NCI-H1417 treated with DMSO at 0.1 percent for 48 hours (cell line): Measurements from ENCODE around the gene CTIF.
"Not testable (repeated sequence)": the region's sequence is repeated elsewhere in the genome, so short reads cannot be mapped to it uniquely, and the experiment has no call there.

Experiments
- DNase-seq: peaks from one replicate; lab custom pipeline; 2025; lab: John Stamatoyannopoulos, UW

The CTIF gene

DNA sequence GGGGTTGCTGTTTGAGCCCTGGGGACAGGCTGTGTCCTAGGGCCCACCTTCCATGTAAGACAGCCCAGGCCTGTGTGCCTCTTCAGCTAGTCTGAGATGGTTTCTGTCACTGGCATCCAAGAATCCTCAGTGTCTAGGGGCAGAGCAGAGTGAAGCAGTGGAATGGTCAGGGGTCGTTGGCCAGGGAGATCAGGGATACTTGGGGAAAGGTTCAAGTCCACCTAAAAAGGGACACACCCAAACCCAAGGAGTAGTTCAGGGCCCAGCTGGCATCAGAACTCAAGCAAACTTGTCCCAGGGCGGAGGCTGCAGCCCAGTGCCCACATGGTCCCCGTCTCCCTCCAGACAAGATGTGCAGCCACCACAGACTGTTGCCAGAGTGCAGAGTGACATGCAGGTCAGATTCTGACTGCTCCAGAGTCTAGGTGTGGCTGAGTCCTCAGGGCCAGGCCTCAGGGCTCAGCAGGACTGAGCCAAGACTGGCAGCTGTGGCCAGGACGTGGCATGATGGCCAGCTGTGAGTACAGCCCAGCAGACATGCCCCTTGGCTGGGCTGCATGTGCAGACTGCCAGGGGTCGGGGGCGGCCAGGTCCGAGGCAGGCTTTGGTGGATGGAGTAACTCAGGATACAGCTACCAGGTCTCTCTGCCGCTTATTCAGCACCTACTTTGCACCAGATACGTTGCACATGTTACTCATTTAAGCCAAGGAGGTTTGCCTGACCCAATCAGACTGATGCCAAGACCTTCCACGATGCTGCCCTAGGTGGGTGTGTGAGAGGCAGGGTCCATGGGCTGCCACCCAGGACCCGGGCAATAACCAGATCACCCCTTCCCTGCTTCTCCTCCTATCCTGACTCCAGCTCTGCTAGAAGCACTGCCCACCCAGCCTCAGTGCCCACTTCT, 265.4 kb downstream of the CTIF start:
- no peak for DNase-seq

DNA sequence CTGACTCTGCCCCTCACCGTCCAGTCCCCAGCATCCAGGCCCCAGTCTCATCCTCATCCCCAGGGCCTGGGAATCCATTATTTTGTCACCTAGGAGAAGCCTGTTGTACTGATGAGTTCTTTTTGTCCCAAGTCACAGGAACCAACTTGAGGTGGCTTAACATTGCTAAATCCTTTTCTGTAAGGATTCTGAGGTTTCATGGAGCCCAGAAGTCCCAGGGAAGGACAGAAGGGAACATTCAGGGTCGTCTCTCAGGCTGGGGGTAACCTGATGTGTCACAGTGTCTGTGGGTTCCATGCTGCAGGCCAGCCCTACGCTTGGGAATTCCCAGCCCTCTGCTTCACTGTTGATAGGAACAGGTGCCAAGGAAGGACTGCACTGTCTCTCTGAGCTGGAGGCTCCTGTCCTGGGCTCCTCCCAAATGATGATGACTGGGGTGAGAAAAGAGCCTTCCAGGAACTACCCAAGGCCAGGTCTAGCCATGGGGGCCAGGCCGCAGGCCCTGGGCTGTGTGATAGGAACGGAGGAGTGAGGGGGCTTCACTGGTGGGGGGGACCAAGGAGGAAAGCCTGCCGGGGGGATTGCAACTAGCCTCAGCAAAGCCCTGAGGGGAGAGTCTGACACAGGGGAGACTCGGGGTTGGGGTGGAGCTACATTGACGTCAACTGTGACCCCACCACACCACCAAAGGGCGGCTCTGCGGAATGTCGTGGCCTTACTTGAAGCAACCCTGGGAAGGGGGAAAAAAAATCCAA, 266.2 kb downstream of the CTIF start:
- DNase-seq = no peak

DNA sequence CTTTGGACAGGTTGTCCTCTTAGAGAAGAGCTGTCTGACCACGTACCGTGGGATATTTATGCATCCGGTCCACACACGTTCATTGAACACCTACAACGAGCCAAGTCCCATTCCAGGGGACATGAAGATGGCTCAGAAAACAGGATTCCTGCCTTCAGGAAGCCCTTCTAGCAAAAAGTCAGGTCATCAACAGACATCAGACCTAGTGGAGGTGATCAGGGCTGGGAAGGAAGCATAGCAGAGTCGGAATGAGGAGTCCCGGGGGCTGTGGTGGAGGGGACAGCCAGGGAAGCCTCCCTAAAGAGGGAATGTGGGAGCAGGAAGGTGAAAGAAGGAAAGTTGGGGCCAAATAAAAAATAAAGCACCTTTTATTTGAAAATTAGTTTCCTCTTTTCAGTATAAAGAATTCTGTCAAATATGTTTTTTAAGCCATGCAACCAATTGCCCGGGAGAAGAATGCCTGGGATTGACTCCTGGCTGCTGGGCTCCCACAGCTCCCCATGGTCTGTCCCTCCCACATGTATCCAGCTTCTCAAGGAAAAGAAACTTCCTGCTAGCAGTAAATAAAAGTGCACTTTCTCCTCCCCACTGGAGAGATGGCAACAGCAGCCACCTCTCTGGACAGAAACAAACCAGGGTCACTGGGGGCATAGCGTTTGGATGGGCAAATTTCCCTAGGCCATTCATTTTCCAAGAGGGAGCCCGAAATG, 267.1 kb downstream of the CTIF start:
- no peak for DNase-seq

- no peak for DNase-seq
Observed at GRCh38 chr18:48806551-48807261, 267.9 kb downstream of the CTIF start.

GRCh38 chr18:48808476-48808875, 269.6 kb downstream of the CTIF start:
- no peak for DNase-seq

GRCh38 chr18:48809365-48809764, 270.5 kb downstream of the CTIF start:
- DNase-seq = no peak

- no peak for DNase-seq
Observed at GRCh38 chr18:48810805-48811204, 272.0 kb downstream of the CTIF start.

DNA sequence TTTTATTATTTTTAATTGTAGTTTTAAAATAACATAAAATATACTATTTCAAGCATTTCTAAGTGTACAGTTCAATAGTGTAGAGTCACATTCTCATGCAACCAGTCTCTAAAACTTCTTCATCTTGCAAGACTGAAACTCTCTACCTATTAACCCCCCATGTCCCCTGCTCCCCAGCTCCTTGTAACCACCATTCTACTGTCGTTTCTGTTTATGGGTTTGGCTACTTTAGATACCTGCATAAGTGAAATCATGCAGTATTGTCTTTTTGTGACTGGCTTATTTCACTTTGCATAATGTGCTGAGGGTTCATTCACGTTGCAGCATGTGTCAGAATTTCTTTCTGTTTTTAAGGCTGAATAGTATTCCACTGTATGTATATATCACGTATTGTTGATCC, 272.6 kb downstream of the CTIF start:
- DNase-seq = no peak

DNA sequence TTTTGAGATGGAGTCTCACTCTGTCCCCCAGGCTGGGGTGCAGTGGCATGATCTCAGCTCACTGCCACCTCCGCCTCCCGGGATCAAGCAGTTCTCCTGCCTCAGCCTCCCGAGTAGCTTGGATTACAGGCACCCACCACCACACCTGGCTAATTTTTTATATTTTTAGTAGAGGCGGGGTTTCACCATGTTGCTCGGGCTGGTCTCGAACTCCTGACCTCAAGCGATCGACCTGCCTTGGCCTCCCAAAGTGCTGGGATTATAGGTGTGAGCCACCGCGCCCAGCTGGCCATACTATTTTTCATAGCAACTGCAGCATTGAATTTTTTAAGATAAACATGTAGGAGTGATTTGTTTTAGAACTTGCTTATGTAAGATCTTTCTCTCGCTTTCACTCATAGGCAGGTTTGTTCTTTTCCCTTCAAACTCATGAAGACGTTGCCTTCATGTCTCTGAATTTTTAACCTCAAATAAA, 273.2 kb downstream of the CTIF start:
- not testable (repeated sequence) for DNase-seq

GRCh38 chr18:48813321-48813720, 274.5 kb downstream of the CTIF start:
- no peak for DNase-seq

GRCh38 chr18:48813833-48814489, 275.1 kb downstream of the CTIF start:
- DNase-seq = no peak

GRCh38 chr18:48814490-48815178, 275.8 kb downstream of the CTIF start:
- DNase-seq = no peak

DNA sequence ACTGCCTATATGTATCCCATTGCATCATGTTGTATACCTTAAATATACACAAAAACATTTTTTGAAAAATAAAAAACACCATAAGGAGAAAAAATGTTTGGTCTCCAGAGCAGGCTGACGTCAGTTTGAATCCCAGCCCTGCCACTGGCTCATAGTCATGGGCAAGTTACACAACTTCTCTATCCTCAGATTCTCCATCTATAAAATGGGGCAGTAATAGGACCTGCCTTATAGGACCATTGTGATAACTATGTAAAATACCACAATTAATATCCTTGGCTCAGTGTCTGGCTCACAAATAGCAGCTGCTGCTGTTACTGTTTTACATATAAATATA, 276.3 kb downstream of the CTIF start:
- DNase-seq = no peak

DNA sequence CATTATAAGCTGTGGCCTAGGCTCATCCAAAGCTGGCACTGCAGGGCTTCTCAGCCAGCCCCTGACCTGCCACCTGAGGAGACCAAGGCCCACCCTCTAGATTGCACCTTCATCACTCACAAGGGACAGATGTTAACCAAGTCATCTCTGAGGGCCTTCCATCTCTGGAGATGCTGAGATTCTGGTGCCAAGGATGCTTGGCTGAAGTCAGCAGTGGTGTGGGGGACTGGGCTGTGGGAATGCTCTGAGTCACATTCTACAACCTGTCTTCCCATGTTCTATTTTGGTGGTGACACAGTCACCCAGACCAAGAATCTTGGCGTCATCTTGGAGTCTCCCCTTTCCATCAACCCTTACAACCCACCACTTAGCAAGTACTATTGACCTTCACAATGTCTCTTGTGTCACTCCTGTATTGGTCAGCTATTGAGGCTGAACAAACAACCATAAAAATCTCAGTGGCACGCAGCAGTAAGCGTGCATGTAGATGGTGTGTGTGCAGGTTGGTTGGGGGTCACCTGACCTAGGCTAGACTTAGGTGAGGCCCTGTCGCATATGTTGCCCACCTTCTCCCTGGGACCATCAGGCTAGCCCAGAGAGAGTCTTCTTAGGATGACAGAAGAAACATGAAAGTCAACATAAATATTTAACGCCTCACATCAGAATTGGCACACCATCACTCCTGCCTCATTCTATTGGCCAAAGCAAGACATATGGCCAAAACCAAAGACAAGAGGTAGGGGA, 276.9 kb downstream of the CTIF start:
- no peak for DNase-seq

- DNase-seq = no peak
Observed at GRCh38 chr18:48816554-48816953, 277.7 kb downstream of the CTIF start.

- no peak for DNase-seq
Observed at GRCh38 chr18:48817021-48817461, 278.2 kb downstream of the CTIF start.

DNA sequence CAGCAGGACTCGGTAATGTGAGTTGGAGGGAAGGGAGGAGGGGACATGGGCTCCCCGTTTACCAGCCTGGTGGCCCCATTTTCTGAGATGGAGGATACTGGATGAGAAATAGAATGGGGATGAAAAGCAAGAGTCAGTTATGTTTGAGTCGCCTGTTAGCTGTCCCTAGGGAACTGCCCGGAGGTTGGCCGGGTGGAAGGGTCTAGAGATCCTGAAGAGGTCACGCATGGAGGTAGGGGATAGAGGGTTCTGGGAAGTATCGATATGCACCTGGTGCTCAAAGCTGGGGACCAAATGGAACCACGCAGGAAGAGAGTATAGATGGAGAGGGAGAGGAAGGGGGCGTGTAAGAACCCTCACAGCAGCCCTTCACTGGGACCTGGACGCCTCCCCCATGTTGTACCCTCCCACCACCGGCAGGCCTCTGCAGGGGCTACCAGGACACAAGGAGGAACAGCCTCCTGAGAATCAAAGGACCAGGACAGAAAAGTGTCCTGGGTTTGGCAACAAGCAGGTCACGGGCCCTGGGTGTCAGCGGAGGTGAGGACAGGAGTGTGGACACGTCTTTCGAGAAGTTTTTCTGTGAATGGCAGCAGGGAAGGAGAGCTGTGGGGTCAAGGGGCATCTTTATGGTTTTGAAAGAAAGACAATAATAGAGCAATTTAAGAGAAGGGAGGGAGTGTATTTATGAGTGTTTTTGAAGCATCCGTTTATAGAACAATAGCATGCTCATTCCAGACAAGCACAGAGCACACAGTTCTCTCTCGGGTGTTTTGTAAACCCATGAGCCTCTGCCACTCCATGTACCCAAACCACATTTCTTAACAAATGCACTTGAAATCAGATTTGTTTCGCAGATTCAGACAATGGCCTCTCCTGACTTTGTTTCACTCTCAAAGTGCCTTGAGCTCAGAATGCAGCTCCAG, 279.8 kb downstream of the CTIF start:
- DNase-seq = no peak

GRCh38 chr18:48819276-48819675, 280.4 kb downstream of the CTIF start:
- DNase-seq = no peak
